Fibroblast of skin of right quadriceps (primary cell): ENCODE data around the gene PAK4.
A peak's percentile ranks its signal among the peaks of the same experiment; 100 is the strongest.
"Not testable (repeated sequence)": the region's sequence is repeated elsewhere in the genome, so short reads cannot be mapped to it uniquely, and the experiment has no call there.

Experiments
- DNase-seq: peaks from one replicate; pipeline ENCODE4 v3.0.0-alpha.2; 2013

Gene PAK4

DNA sequence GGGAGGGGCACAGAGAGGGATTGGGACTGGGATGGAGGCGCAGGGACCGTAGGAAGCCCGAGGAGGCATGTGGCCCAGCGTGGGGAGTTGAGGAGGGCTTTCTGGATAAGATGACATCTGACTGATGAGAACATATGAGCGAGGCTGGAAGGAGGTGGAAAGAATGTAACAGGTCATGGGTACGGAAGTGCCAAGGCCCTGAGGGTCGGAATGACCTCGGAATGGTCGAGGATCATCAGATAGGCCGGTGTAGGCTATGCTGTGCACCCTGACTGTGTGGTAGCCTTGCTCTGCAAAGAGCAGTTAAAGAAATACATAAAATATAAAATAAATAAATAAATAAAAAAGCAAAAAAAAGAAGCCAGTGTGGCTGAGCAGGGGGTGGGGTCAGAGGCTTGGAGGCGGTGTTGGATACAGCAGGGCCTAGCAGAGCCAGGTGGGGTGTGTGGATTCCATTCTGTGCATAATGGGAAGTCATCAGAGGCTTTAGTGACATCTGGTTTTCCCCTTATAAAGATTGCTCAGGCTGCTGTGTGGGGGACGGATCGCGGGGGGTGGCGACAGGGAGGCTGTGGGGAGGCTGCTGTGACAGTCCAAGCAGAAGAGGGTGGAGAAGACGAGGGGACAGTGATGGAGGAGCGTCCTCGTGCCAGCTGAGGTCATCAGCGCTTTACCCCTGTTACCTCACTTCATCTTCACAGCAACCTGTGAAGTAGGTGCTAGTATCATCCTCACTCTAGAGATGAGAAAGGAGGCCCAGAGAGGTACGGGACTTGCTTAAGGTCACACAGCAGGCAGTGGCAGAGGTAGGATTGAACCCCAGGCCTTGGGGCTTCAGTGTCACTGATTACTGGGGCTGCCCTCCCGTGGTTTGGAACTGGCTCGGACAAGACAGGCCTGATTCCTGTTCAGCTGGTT lies 5.0 kb downstream of the PAK4 start:
- DNase-seq, result no peak

DNA sequence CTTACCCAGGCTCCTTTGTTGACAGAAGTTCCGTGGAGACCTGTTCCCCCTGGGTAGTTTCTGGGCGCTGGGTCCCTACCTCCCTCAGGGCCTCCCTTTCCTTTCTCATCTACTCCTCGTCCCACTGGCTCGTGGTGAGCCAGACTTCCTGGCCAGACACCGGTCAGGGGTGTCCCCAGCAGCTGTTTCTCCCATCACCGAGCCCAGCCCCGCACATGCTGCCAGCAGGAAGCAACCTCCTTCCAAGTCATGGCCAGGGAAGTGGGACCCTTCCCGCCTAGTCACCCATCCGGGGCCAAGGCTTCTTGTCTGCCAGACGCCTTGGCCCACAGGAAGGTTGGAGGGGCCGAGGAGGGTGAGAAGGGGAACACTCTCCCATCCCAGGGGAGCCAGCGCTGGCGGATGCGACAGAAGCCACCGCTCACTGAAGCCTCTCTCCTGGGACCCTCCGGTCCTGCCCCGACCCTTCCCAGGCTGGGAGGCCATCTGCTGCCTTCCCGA lies 5.7 kb downstream of the PAK4 start:
- no peak for DNase-seq

DNA sequence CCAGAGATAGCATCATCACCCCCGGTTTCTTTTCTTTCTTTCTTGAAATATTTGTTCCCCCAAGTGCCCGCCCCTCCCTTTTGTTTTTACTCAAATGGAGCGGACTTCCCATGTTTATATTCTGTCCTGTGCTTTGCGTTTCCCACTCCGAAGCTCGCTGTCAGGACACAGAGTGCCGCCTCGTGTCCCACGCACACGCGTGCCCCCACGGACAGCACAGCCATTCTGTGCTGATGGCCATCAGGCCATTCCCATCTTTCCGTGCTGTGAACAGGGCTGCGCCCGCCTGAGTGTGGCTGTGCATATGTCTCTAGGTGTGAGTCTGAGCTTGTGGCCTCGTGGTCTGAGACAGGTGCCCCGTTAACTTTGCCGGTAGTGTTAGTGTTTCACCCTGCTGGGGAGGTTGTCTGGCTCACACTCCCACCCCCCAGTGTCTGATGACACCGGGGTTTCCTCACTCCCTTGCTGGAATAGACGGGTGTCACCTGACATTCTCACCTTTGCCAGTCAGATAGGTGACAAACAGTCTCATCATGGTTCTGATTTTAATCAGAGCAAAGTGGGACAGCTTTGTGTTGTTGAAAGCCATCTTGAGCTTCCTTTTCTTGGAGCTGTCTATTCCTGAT lies 6.9 kb downstream of the PAK4 start:
- no peak for DNase-seq

- DNase-seq, result no peak
These were observed 8.1 kb downstream of the PAK4 start for GRCh38 chr19:39133431-39134270.

GRCh38 chr19:39135701-39136100 lies 10.1 kb downstream of the PAK4 start:
- no peak for DNase-seq

GRCh38 chr19:39136225-39136940 lies 10.8 kb downstream of the PAK4 start:
- DNase-seq, result no peak

- no peak for DNase-seq
These were observed 11.5 kb downstream of the PAK4 start for GRCh38 chr19:39137131-39137530.

GRCh38 chr19:39138221-39139211 lies 12.9 kb downstream of the PAK4 start:
- no peak for DNase-seq

DNA sequence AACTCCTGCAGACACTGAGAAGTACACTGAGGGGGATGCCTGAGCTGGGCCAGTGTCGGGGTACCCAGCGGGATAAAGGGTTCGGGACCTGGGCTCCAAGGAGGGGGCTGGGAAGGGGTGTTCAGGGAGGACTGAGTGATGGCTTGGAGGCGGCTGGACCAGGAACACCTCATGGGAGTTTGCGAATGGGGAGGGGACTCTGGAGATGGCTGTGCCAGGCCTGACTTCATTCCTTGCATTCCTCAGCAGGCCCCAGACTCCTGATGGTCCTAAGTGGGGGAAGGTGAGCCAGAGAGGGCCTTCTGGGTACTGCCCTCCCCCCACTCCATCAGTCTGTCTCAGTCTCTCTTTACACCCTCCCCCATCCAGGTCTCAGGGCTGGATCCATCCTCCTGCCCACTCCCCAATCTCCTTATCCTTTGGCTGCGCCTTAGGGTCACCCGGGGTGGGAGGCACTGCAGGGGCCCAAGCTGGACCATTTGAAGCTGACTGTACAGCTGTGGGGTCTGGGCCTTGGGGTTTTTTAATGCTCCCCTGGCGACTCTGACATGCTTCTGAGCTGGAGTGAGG lies 13.8 kb downstream of the PAK4 start:
- peak; percentile 54 for DNase-seq

GRCh38 chr19:39139971-39140453 lies 14.4 kb downstream of the PAK4 start:
- no peak for DNase-seq

- no peak for DNase-seq
These were observed 15.0 kb downstream of the PAK4 start for GRCh38 chr19:39140594-39140993.

DNA sequence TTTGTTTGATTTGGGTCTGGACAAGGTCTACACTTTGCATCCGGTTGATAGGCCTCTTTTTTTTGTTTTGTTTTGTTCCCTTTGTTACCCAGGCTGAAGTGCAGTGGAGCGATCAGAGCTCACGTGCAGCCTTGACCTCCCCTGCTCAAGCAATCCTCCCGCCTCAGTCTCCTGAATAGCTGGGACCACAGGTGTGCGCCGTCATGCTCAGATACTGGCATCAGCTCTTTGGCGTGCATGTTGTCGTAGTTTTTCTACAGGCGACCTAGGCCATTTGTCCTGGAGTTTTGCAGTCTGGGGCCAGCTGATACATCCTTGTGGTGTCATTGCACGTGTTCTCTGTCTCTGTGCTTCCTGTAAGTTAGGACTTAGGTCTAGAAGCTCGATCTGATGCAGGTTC lies 16.3 kb downstream of the PAK4 start:
- no peak for DNase-seq

DNA sequence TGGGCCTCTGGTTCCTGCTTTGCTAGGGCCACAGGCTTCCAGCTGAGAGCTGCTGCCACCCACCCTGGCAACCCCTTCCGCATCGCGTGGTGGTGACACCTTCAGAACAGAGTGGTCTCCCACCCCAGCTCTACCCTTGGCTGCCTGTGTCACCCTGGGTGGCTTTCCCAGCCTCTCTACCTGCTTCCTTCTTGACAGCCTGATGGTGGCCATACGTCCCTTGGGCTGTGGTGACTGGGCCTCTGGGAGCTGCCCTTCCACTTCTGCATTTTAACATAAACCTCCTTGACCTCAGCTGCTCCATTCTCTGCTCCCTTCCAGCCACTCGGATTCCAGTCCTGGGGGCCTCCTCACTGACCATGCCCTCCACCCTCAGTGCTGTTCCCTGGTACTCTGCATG lies 17.0 kb downstream of the PAK4 start:
- no peak for DNase-seq

GRCh38 chr19:39143757-39144289 lies 18.2 kb downstream of the PAK4 start:
- not testable (repeated sequence) for DNase-seq

DNA sequence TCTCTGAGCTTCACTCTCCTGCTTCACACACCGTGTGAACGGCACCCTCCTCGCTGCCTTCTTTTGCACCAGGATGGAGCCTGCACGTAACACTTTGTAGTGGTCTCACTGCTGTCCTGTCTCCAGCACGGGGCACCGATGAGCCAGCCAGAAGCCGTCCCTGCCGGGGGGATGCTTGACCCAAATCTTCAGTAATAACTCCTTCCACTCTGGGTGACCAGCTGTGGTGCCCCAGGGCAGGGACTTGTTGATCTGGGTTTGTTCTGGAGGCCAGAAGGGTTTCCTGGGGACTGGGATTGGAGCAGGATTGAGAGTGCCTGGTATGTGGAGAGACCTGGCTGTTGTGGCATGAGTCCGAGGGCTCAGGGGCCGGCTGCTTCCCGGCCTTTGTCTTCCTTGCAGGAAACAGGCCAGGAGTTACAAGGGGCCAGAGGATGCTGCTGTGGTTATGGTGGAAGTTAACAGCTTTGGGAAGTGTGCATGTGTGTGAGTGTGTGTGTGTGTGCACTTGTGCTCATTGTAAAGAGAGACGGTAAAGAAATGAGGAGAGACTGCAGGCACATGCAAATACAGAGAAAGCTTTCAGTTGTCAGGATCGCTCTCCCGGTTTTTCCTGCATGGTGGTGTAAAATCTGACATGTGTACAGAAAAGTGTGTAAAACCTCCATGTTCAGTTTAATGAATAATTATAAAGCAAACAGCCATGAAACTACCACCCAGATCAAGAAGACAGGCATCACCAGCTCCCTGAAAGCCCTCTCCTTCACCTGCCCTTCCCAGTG lies 18.9 kb downstream of the PAK4 start:
- no peak for DNase-seq

GRCh38 chr19:39145180-39145953 lies 19.8 kb downstream of the PAK4 start:
- no peak for DNase-seq

GRCh38 chr19:39146091-39146490 lies 20.5 kb downstream of the PAK4 start:
- no peak for DNase-seq

GRCh38 chr19:39146686-39147450 lies 21.3 kb downstream of the PAK4 start:
- no peak for DNase-seq
